HG03175 (cell line): Measurements from ENCODE around the gene PKD1.
A peak's percentile ranks its signal among the peaks of the same experiment; 100 is the strongest.

Experiments
- ATAC-seq: cut with Tn5 transposase; IDR thresholded peaks from one replicate; pipeline ENCODE4 v1.9.1; 2021; ENCODE audit warnings: mild to moderate bottlenecking, moderate library complexity; ENCODE audit not compliant: unreplicated experiment

The PKD1 gene

GRCh38 chr16:2170587-2171435 is 35.1 kb upstream of the PKD1 start:
- ATAC-seq: no peak

- ATAC-seq: no peak
Measured at GRCh38 chr16:2170080-2170479, 34.4 kb upstream of the PKD1 start.

GRCh38 chr16:2167068-2167638 is 31.5 kb upstream of the PKD1 start:
- no peak for ATAC-seq

GRCh38 chr16:2166263-2167067 is 30.8 kb upstream of the PKD1 start:
- ATAC-seq: no peak

- ATAC-seq: no peak
Measured at GRCh38 chr16:2165861-2166260, 30.2 kb upstream of the PKD1 start.

- ATAC-seq: no peak
Measured at GRCh38 chr16:2163211-2163881, 27.6 kb upstream of the PKD1 start.

GRCh38 chr16:2162676-2163118 is 27.0 kb upstream of the PKD1 start:
- ATAC-seq: no peak

- no peak for ATAC-seq
Measured at GRCh38 chr16:2161911-2162310, 26.2 kb upstream of the PKD1 start.

- no peak for ATAC-seq
Measured at GRCh38 chr16:2160915-2161551, 25.3 kb upstream of the PKD1 start.

- ATAC-seq: no peak
Measured at GRCh38 chr16:2159175-2159838, 23.6 kb upstream of the PKD1 start.

- ATAC-seq: no peak
Measured at GRCh38 chr16:2158262-2158638, 22.6 kb upstream of the PKD1 start.

GRCh38 chr16:2157480-2158261 is 22.0 kb upstream of the PKD1 start:
- ATAC-seq: no peak

- no peak for ATAC-seq
Measured at GRCh38 chr16:2156849-2157224, 21.1 kb upstream of the PKD1 start.

- no peak for ATAC-seq
Measured at GRCh38 chr16:2155977-2156848, 20.5 kb upstream of the PKD1 start.

- ATAC-seq: peak; percentile 91
Measured at GRCh38 chr16:2155091-2155950, 19.6 kb upstream of the PKD1 start, which contains the start of gene TRAF7. TSS of gene TRAF7 (plus strand) at chr16:2155782. CDS start at chr16:2163921, 8,139 bp downstream.

- ATAC-seq: no peak
Measured at GRCh38 chr16:2154533-2155090, 18.9 kb upstream of the PKD1 start.
